Thoracic aorta (tissue), 2 donors: Measurements from ENCODE around the gene ZDHHC24. TPM values are rescaled to one million over a fixed set of nuclear protein-coding genes. Genes with fewer than 3 reads are reported as not detected.

Experiments used
- ATAC-seq: fragments of 150-250 bp; one replicate; pipeline ENCODE4 v1.8.0; 2017; ENCODE audit warnings: low read depth; ENCODE audit not compliant: insufficient number of reproducible peaks, low FRiP score
- DNase-seq: peaks from one replicate; pipeline ENCODE4 v3.0.0-alpha.2; 2020; ENCODE audit warnings: low spot score
- H3K27ac ChIP-seq, 2 donors: fragments of 200-600 bp; sonication (generic); 1 replicate in 1 of 2; 2 replicates in 1 of 2; pipeline ENCODE4 v1.5.1; 2016; ENCODE audit warnings: mild to moderate bottlenecking in 2 of 2, moderate library complexity in 2 of 2
- H3K27me3 ChIP-seq: fragments of 200-600 bp; sonication (generic); replicated peaks from 2 replicates; pipeline ENCODE4 v1.6.0; 2016; ENCODE audit warnings: mild to moderate bottlenecking; ENCODE audit not compliant: insufficient read depth
- H3K36me3 ChIP-seq: fragments of 200-600 bp; sonication (generic); one replicate; pipeline ENCODE4 v1.5.1; 2016
- H3K4me1 ChIP-seq, 2 donors: fragments of 200-600 bp; sonication (generic); 1 replicate in 1 of 2; 2 replicates in 1 of 2; pipeline versions ENCODE4 v1.5.1 to v1.6.0; 2016; ENCODE audit warnings: low read depth in 2 of 2, mild to moderate bottlenecking in 1 of 2; ENCODE audit not compliant: control insufficient read depth in 1 of 2
- H3K4me3 ChIP-seq: fragments of 200-600 bp; sonication (generic); 2 replicates; pipeline ENCODE4 v1.5.1; 2016; ENCODE audit warnings: mild to moderate bottlenecking
- H3K9me3 ChIP-seq: fragments of 200-600 bp; sonication (generic); 2 replicates; pipeline ENCODE4 v1.5.1; 2016
- CTCF ChIP-seq: fragments of 200-600 bp; sonication (generic); IDR thresholded peaks from one replicate; pipeline ENCODE4 v1.5.1; 2019; ENCODE audit warnings: antibody characterized with exemption
- total RNA-seq, 2 donors: library from RNA; depleted of rRNA; stranded (reverse); fragments of >200 nt; gene quantifications; one replicate each; pipeline versions ENCODE4 v1.1.0 to v1.2.3, GENCODE V29; 2016

The ZDHHC24 gene
- total RNA-seq, 2 donors from 2014 or later, result 10.2 to 15.7 TPM

GRCh38 chr11:66475349-66476172 lies 70.3 kb downstream of the ZDHHC24 start:
- ATAC-seq (no peak), DNase-seq (no peak)
- Histone ChIP-seq H3K27ac (no peak overlapping the region), H3K9me3 (no peaks in the 10 kb centered on the region), H3K4me3 (no peak overlapping the region), H3K36me3 (peaks cover 35% of the 10 kb centered on the region), H3K27me3 (no peaks in the 10 kb centered on the region), H3K4me1 (peaks cover 3 to 11% of the 10 kb centered on the region in 2 donors)
- TF ChIP-seq CTCF, result no peak

- no peak overlapping the region for H3K4me3 ChIP-seq
- no peak for TF ChIP-seq CTCF
- ATAC-seq (no peak), DNase-seq (no peak)
- no peaks in the 10 kb centered on the region for H3K27me3 ChIP-seq
- H3K4me1 ChIP-seq, result peaks cover 0 to 5% of the 10 kb centered on the region in 2 donors
- no peaks in the 10 kb centered on the region for H3K9me3 ChIP-seq
- H3K36me3 ChIP-seq, result peaks cover 35% of the 10 kb centered on the region
- H3K27ac ChIP-seq, result no peak overlapping the region
Measured at GRCh38 chr11:66473608-66474515, 72.0 kb downstream of the ZDHHC24 start.

GRCh38 chr11:66473167-66473566 lies 72.7 kb downstream of the ZDHHC24 start:
- Histone ChIP-seq H3K9me3 (no peaks in the 10 kb centered on the region), H3K27ac (no peak overlapping the region), H3K4me3 (no peak overlapping the region), H3K27me3 (no peaks in the 10 kb centered on the region), H3K4me1 (peaks cover 0 to 5% of the 10 kb centered on the region in 2 donors), H3K36me3 (peaks cover 35% of the 10 kb centered on the region)
- DNase-seq (no peak), ATAC-seq (no peak)
- TF ChIP-seq CTCF, result no peak

GRCh38 chr11:66472054-66472453 lies 73.8 kb downstream of the ZDHHC24 start:
- no peaks in the 10 kb centered on the region for H3K27me3 ChIP-seq
- no peaks in the 10 kb centered on the region for H3K9me3 ChIP-seq
- peaks cover 0 to 15% of the 10 kb centered on the region in 2 donors for H3K4me1 ChIP-seq
- peaks cover 35% of the 10 kb centered on the region for H3K36me3 ChIP-seq
- no peak for DNase-seq
- no peak overlapping the region for H3K27ac ChIP-seq
- TF ChIP-seq CTCF, result no peak
- ATAC-seq, result no peak
- no peak overlapping the region for H3K4me3 ChIP-seq

GRCh38 chr11:66471142-66471541 lies 74.7 kb downstream of the ZDHHC24 start:
- peaks cover 35% of the 10 kb centered on the region for H3K36me3 ChIP-seq

More at GRCh38 chr11:66471142-66471541, 74.7 kb downstream of the ZDHHC24 start:
- Histone ChIP-seq H3K4me1 (peaks cover 0 to 15% of the 10 kb centered on the region in 2 donors), H3K9me3 (no peaks in the 10 kb centered on the region), H3K4me3 (no peak overlapping the region), H3K27ac (no peak overlapping the region), H3K27me3 (no peaks in the 10 kb centered on the region)
- no peak for DNase-seq
- no peak for ATAC-seq
- TF ChIP-seq CTCF, result no peak
